Skeletal muscle tissue (tissue), 5 donors: ENCODE results near the gene ZBTB6. TPM values are rescaled to one million over a fixed set of nuclear protein-coding genes. Genes with fewer than 3 reads are reported as not detected.

Experiments used
- H3K27ac ChIP-seq: one replicate; pipeline ENCODE4 v1.7.0; 2013; ENCODE audit warnings: mild to moderate bottlenecking, low read depth, low read length, inconsistent platforms
- H3K27me3 ChIP-seq, 3 donors: one replicate each; pipeline ENCODE4 v1.7.0; 2013; ENCODE audit warnings: low read length in 3 of 3; ENCODE audit not compliant: control insufficient read depth in 3 of 3, insufficient read depth in 3 of 3
- H3K36me3 ChIP-seq, 3 donors: one replicate each; pipeline ENCODE4 v1.7.0; 2013; ENCODE audit warnings: low read length in 3 of 3; ENCODE audit not compliant: control insufficient read depth in 3 of 3, insufficient read depth in 3 of 3
- H3K4me1 ChIP-seq, 3 donors: one replicate each; pipeline ENCODE4 v1.7.0; 2013; ENCODE audit warnings: low read length in 3 of 3, mild to moderate bottlenecking in 3 of 3; ENCODE audit not compliant: control insufficient read depth in 3 of 3, insufficient read depth in 3 of 3
- H3K4me3 ChIP-seq, 3 donors: one replicate each; pipeline ENCODE4 v1.7.0; 2013; ENCODE audit warnings: low read length in 3 of 3
- H3K9ac ChIP-seq, 3 donors: one replicate each; pipeline ENCODE4 v1.7.0; 2013; ENCODE audit warnings: low read length in 3 of 3, mild to moderate bottlenecking in 3 of 3, moderate library complexity in 2 of 3, low read depth in 1 of 3
- H3K9me3 ChIP-seq, 3 donors: one replicate each; pipeline ENCODE4 v1.7.0; 2013; ENCODE audit warnings: low read length in 3 of 3; ENCODE audit not compliant: control insufficient read depth in 3 of 3
- small RNA-seq: library from RNA; depleted of rRNA; stranded (forward); fragments of <200 nt; gene quantifications from one replicate; pipeline ENCODE3, GENCODE V24; 2014
- total RNA-seq: library from RNA; depleted of rRNA; stranded (reverse); fragments of >200 nt; gene quantifications from one replicate; pipeline ENCODE4 v1.2.3, GENCODE V29; 2014
- donor health status: Osteomylitis.

ZBTB6 gene
- total RNA-seq, 1 donor from 2014 or later = 20.4 TPM

DNA sequence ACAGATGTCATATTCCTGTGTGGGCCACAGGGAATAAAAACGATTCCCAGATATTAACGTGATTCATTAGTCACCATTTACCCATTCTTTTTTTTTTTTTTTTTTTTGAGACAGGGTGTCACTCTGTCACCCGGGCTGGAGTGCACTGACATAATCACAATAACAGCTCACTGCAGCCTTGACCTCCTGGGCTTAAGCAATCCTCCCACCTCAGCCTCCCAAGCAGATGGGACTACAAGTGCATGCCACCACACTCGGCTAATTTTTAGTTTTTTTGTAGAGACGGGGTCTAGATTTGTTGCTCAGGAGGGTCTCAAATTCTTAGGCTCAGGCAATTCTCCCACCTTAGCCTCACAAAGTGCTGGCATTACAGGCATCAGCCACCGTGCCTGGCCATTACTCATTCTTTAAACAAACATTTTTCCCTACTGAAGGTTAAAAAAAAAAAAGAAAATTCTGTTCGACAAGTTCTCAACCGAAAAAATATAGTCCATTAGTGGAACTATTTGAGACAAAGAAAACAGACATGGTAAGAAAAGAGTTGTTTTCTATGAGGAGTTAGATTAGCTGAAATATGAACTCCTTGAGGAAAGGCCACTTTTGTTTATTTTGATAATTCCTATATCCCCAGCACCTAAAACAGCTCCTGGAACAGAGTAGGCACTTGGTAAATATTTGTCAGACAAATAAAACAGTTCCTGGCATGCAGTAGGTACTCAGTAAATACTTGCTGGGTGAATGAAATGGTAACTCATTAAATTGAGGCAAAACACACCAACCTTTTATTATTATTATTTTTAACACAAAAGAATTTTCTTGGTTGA lies 52.6 kb downstream of the ZBTB6 start:
- Histone ChIP-seq H3K9ac (no peak overlapping the region), H3K36me3 (peaks cover 22 to 37% (median 36%) of the 10 kb centered on the region in 3 donors), H3K27me3 (no peaks in the 10 kb centered on the region), H3K4me3 (no peak overlapping the region), H3K9me3 (no peaks in the 10 kb centered on the region), H3K4me1 (no peaks in the 10 kb centered on the region), H3K27ac (no peak overlapping the region)

Small RNA genes within 50 kb of the gene (small RNA-seq; reads per million reads assigned to genes)
- gene RNY1P15 = not detected
- gene SNORD90 = 1,500 reads per million, percentile 99 among the genes with 10 or more reads in this experiment

Other genes starting within 250 kb of the ZBTB6 start
- not detected for gene OR1L3, start 238.2 kb downstream of the ZBTB6 start, total RNA-seq
- not detected for gene OR1L4, start 189.3 kb downstream of the ZBTB6 start, total RNA-seq
- not detected for gene OR1L6, start 171.0 kb downstream of the ZBTB6 start, total RNA-seq
- not detected for gene OR5C1, start 124.4 kb downstream of the ZBTB6 start, total RNA-seq
- gene OR1K1, start 113.2 kb downstream of the ZBTB6 start, total RNA-seq = not detected
- 23.5 TPM for gene PDCL, start 84.7 kb downstream of the ZBTB6 start, total RNA-seq
- 35.5 TPM for gene RC3H2, start 8.0 kb downstream of the ZBTB6 start, total RNA-seq
- 3.7 TPM for gene ZBTB26, start 18.2 kb upstream of the ZBTB6 start, total RNA-seq
- gene RABGAP1, start 27.7 kb upstream of the ZBTB6 start, total RNA-seq = 55.8 TPM
- gene GPR21, start 120.3 kb upstream of the ZBTB6 start, total RNA-seq = 3.1 TPM